KMS-11 (cell line): ENCODE data around the gene ADAM30.

ENCODE experiments used
- H2AFZ ChIP-seq: fragments of 200-600 bp; sonication (generic); 2 replicates; pipeline ENCODE4 v1.6.1; 2016; ENCODE audit warnings: antibody characterized with exemption, mixed run types, low read depth
- H3K27ac ChIP-seq: fragments of 200-600 bp; sonication (generic); 2 replicates; pipeline ENCODE4 v1.6.1; 2016; ENCODE audit warnings: mild to moderate bottlenecking, mixed run types
- H3K27me3 ChIP-seq: fragments of 200-600 bp; sonication (generic); 2 replicates; pipeline ENCODE4 v1.6.1; 2017; ENCODE audit warnings: mild to moderate bottlenecking, low read depth, mixed run types, moderate library complexity; ENCODE audit not compliant: insufficient read depth
- H3K36me3 ChIP-seq: fragments of 200-600 bp; sonication (generic); 2 replicates; pipeline ENCODE4 v1.6.1; 2017; ENCODE audit warnings: mild to moderate bottlenecking, mixed run types; ENCODE audit not compliant: insufficient read depth
- H3K4me1 ChIP-seq: fragments of 200-600 bp; sonication (generic); 2 replicates; pipeline ENCODE4 v1.6.1; 2016; ENCODE audit warnings: mild to moderate bottlenecking, low read depth, mixed run types; ENCODE audit not compliant: poor library complexity, severe bottlenecking
- H3K4me2 ChIP-seq: fragments of 200-600 bp; sonication (generic); 2 replicates; pipeline ENCODE4 v1.7.0; 2016; ENCODE audit warnings: mild to moderate bottlenecking, mixed run types
- H3K4me3 ChIP-seq: fragments of 200-600 bp; sonication (generic); IDR thresholded peaks from 2 replicates; pipeline ENCODE4 v1.6.1; 2017; ENCODE audit warnings: low read depth, low read length, mixed read lengths; ENCODE audit not compliant: insufficient read depth
- H3K79me2 ChIP-seq: fragments of 200-600 bp; sonication (generic); 2 replicates; pipeline ENCODE4 v1.6.1; 2016; ENCODE audit warnings: low read depth, mixed run types; ENCODE audit not compliant: insufficient read depth
- H3K9ac ChIP-seq: fragments of 200-600 bp; sonication (generic); 2 replicates; pipeline ENCODE4 v1.6.1; 2016; ENCODE audit warnings: mild to moderate bottlenecking, mixed run types
- H4K20me1 ChIP-seq: fragments of 200-600 bp; sonication (generic); 2 replicates; pipeline ENCODE4 v1.6.1; 2016; ENCODE audit warnings: mild to moderate bottlenecking, mixed run types; ENCODE audit not compliant: insufficient read depth
- CTCF ChIP-seq: fragments of 200-600 bp; sonication (generic); conservative IDR thresholded peaks from 2 replicates; pipeline ENCODE4 v1.6.1; 2017; ENCODE audit warnings: low read depth, mild to moderate bottlenecking, antibody characterized with exemption, low read length, moderate library complexity, mixed read lengths

ADAM30 gene

DNA sequence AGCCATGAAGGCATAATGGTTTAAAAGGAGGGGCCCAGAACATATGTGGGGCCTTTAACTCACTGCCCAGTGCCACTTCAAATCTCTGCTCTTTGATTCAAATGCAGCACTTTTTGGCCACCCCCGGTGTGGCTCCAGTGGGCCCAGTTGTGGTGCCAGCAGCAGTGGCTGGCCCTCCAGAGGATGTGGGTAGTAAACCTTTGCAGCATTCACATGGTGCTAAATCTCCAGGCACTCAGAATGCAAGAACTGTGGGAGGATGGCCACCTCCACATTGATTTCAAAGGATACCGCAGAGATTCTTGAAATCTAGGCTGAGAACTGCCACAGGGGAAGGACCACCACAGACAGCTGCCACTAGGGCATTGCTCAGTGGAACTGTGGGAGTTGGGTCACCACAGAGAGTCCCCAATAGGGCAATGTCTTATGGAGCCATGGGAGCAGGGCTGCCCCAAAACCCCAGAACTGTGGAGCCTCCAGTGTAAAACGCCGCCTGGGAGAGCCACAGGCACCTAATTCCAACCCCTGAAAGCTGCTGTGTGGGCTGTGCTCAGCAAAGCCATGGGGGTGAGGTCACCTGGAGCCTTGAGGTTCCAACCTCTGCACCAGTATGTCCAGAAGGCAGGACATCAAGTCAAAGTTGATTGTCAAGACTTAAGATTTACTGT, 6.6 kb upstream of the ADAM30 start:
- no peak overlapping the region for H3K9ac ChIP-seq
- no peaks in the 10 kb centered on the region for H3K36me3 ChIP-seq

GRCh38 chr1:119898981-119899720, 2.8 kb upstream of the ADAM30 start:
- Histone ChIP-seq H2AFZ (no peak overlapping the region), H3K4me2 (no peak overlapping the region), H4K20me1 (no peaks in the 10 kb centered on the region), H3K36me3 (no peaks in the 10 kb centered on the region), H3K27me3 (no peaks in the 10 kb centered on the region), H3K9ac (no peak overlapping the region), H3K4me1 (no peaks in the 10 kb centered on the region), H3K27ac (no peak overlapping the region), H3K79me2 (no peaks in the 10 kb centered on the region), H3K4me3 (no peak overlapping the region)
- no peak for TF ChIP-seq CTCF

More for the DNA sequence above, 6.6 kb upstream of the ADAM30 start:
- H3K79me2 ChIP-seq = no peaks in the 10 kb centered on the region
- no peak for TF ChIP-seq CTCF
- H4K20me1 ChIP-seq = no peaks in the 10 kb centered on the region
- H3K27me3 ChIP-seq = no peaks in the 10 kb centered on the region
- no peaks in the 10 kb centered on the region for H3K4me1 ChIP-seq
- no peak overlapping the region for H2AFZ ChIP-seq
- H3K27ac ChIP-seq = no peak overlapping the region
- H3K4me2 ChIP-seq = no peak overlapping the region
- H3K4me3 ChIP-seq = no peak overlapping the region

DNA sequence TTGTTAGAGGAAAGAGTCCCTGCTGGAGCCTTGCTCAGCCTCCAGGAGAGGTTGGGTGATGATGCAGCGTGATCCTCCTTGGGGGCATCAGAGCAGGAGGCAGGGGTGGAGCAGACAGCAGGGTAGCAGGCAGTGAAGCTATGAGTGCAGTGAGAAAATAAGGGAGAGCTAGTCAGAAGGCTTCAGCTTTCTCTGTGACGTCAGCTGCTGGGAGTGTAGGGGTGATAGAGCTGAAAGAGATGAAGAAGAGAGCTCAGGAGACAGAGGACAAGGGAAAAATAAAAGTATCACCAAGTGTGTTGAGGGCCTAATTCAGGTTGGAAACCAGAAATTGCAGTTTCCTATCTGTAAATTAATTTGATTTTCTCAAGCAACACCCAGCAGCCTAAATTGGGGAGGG, 2.2 kb upstream of the ADAM30 start:
- Histone ChIP-seq H3K4me2 (no peak overlapping the region), H3K27ac (no peak overlapping the region), H3K36me3 (no peaks in the 10 kb centered on the region), H3K27me3 (no peaks in the 10 kb centered on the region), H3K79me2 (no peaks in the 10 kb centered on the region), H3K4me1 (no peaks in the 10 kb centered on the region), H4K20me1 (no peaks in the 10 kb centered on the region), H2AFZ (no peak overlapping the region), H3K9ac (no peak overlapping the region), H3K4me3 (no peak overlapping the region)
- TF ChIP-seq CTCF = no peak

- no peaks in the 10 kb centered on the region for H4K20me1 ChIP-seq
- no peak overlapping the region for H3K4me2 ChIP-seq
- TF ChIP-seq CTCF = no peak
- H3K27me3 ChIP-seq = no peaks in the 10 kb centered on the region
- no peaks in the 10 kb centered on the region for H3K79me2 ChIP-seq
- no peaks in the 10 kb centered on the region for H3K4me1 ChIP-seq
- no peaks in the 10 kb centered on the region for H3K36me3 ChIP-seq
- no peak overlapping the region for H2AFZ ChIP-seq
- no peak overlapping the region for H3K4me3 ChIP-seq
- H3K9ac ChIP-seq = no peak overlapping the region
- no peak overlapping the region for H3K27ac ChIP-seq
Measured at GRCh38 chr1:119895102-119895501, 1.2 kb downstream of the ADAM30 start.
